H9 (cell line): ENCODE data around the gene GPR83. TPM values are rescaled to one million over a fixed set of nuclear protein-coding genes. Genes with fewer than 3 reads are reported as not detected.

Source experiments
- DNase-seq: peaks from one replicate; pipeline ENCODE4 v3.0.0-alpha.2; 2017
- H2AFZ ChIP-seq: one replicate; pipeline ENCODE4 v1.6.1; 2013; ENCODE audit warnings: mild to moderate bottlenecking, low read length, control low read depth, moderate library complexity
- H2AK5ac ChIP-seq: 2 replicates; pipeline ENCODE4 v1.6.1; 2013; ENCODE audit warnings: low read length, control low read depth, mixed read lengths; ENCODE audit not compliant: insufficient read length
- H2BK120ac ChIP-seq: one replicate; pipeline ENCODE4 v1.6.1; 2013; ENCODE audit warnings: low read depth, mild to moderate bottlenecking, low read length, control low read depth, inconsistent platforms; ENCODE audit not compliant: poor library complexity, severe bottlenecking
- H2BK12ac ChIP-seq: 2 replicates; pipeline ENCODE4 v1.6.1; 2013; ENCODE audit warnings: low read length, control low read depth, mixed read lengths, low read depth; ENCODE audit not compliant: insufficient read length
- H2BK15ac ChIP-seq: 2 replicates; pipeline ENCODE4 v1.6.1; 2013; ENCODE audit warnings: low read depth, low read length, control low read depth
- H2BK20ac ChIP-seq: one replicate; pipeline ENCODE4 v1.6.1; 2013; ENCODE audit warnings: low read depth, mild to moderate bottlenecking, low read length, control low read depth, inconsistent platforms; ENCODE audit not compliant: poor library complexity, severe bottlenecking
- H2BK5ac ChIP-seq: 2 replicates; pipeline ENCODE4 v1.6.1; 2013; ENCODE audit warnings: low read length, control low read depth, mixed read lengths; ENCODE audit not compliant: insufficient read length
- H3K14ac ChIP-seq: 2 replicates; pipeline ENCODE4 v1.6.1; 2013; ENCODE audit warnings: low read length, control low read depth; ENCODE audit not compliant: insufficient read depth
- H3K18ac ChIP-seq: 2 replicates; pipeline ENCODE4 v1.6.1; 2013; ENCODE audit warnings: low read depth, mild to moderate bottlenecking, mixed read lengths, low read length, control low read depth; ENCODE audit not compliant: insufficient read length
- H3K23ac ChIP-seq: 2 replicates; pipeline ENCODE4 v1.6.1; 2013; ENCODE audit warnings: low read length, control low read depth, mixed read lengths, low read depth; ENCODE audit not compliant: insufficient read length
- H3K23me2 ChIP-seq: 2 replicates; pipeline ENCODE4 v1.6.1; 2013; ENCODE audit warnings: low read depth, mild to moderate bottlenecking, mixed read lengths, low read length, control low read depth; ENCODE audit not compliant: insufficient read length, poor library complexity, severe bottlenecking
- H3K27ac ChIP-seq: 2 replicates; pipeline ENCODE4 v1.5.1; 2013; ENCODE audit warnings: low read length, control low read depth, mixed read lengths, low read depth; ENCODE audit not compliant: insufficient read length
- H3K27me3 ChIP-seq: 2 replicates; pipeline ENCODE4 v1.6.1; 2013; ENCODE audit warnings: low read length, control low read depth, inconsistent platforms; ENCODE audit not compliant: insufficient read depth
- H3K4ac ChIP-seq: 2 replicates; pipeline ENCODE4 v1.6.1; 2013; ENCODE audit warnings: low read depth, mild to moderate bottlenecking, control low read depth, inconsistent platforms, low read length, moderate library complexity
- H3K4me1 ChIP-seq: 2 replicates; pipeline ENCODE4 v1.6.1; 2013; ENCODE audit warnings: low read length, control low read depth, inconsistent platforms; ENCODE audit not compliant: insufficient read depth
- H3K4me2 ChIP-seq: 2 replicates; pipeline ENCODE4 v1.6.1; 2013; ENCODE audit warnings: low read length, control low read depth, mixed read lengths; ENCODE audit not compliant: insufficient read length, insufficient read depth
- H3K56ac ChIP-seq: 2 replicates; pipeline ENCODE4 v1.6.1; 2013; ENCODE audit warnings: low read depth, mild to moderate bottlenecking, mixed read lengths, low read length, control low read depth; ENCODE audit not compliant: insufficient read length
- H3K79me1 ChIP-seq: 2 replicates; pipeline ENCODE4 v1.6.1; 2013; ENCODE audit warnings: low read depth, mild to moderate bottlenecking, moderate library complexity, low read length, control low read depth, inconsistent platforms; ENCODE audit not compliant: insufficient read depth, poor library complexity, severe bottlenecking
- H3K79me2 ChIP-seq: 2 replicates; pipeline ENCODE4 v1.6.1; 2013; ENCODE audit warnings: low read length, control low read depth, inconsistent platforms; ENCODE audit not compliant: insufficient read depth
- H3K9ac ChIP-seq: 2 replicates; pipeline ENCODE4 v1.6.1; 2013; ENCODE audit warnings: low read length, control low read depth, mixed read lengths; ENCODE audit not compliant: insufficient read length; ENCODE audit errors: extremely low read depth
- H3K9me3 ChIP-seq: one replicate; pipeline ENCODE4 v1.6.1; 2013; ENCODE audit warnings: low read depth, low read length, inconsistent platforms; ENCODE audit not compliant: control insufficient read depth
- H3T11ph ChIP-seq: one replicate; pipeline ENCODE4 v1.6.1; 2013; ENCODE audit warnings: mild to moderate bottlenecking, low read length, control low read depth, inconsistent platforms
- H4K20me1 ChIP-seq: one replicate; pipeline ENCODE4 v1.6.1; 2013; ENCODE audit not compliant: control insufficient read depth, insufficient read length, insufficient read depth
- H4K5ac ChIP-seq: 2 replicates; pipeline ENCODE4 v1.6.1; 2013; ENCODE audit warnings: low read depth, mild to moderate bottlenecking, mixed read lengths, low read length, control low read depth; ENCODE audit not compliant: insufficient read length
- H4K8ac ChIP-seq: replicated peaks from 2 replicates; pipeline ENCODE4 v1.6.1; 2013; ENCODE audit warnings: low read length, control low read depth, mixed read lengths, low read depth; ENCODE audit not compliant: insufficient read length
- H4K91ac ChIP-seq: 2 replicates; pipeline ENCODE4 v1.6.1; 2013; ENCODE audit warnings: low read depth, mild to moderate bottlenecking, moderate library complexity, mixed read lengths, low read length, control low read depth; ENCODE audit not compliant: insufficient read length
- H3K27ac Mint-ChIP-seq, 3 experiments: 2 replicates in 2 of 3; 3 replicates in 1 of 3; pipeline ENCODE4 v1.8.0; 2020 to 2021; ENCODE audit warnings: mixed read lengths in 3 of 3, mild to moderate bottlenecking in 1 of 3, moderate library complexity in 1 of 3
- H3K27me3 Mint-ChIP-seq: 2 replicates; pipeline ENCODE4 v1.8.0; 2021; ENCODE audit warnings: low read depth, mild to moderate bottlenecking, moderate library complexity, mixed read lengths
- H3K36me3 Mint-ChIP-seq, 3 experiments: 2 replicates in 2 of 3; 3 replicates in 1 of 3; pipeline ENCODE4 v1.8.0; 2020 to 2021; ENCODE audit warnings: low read depth in 3 of 3, mixed read lengths in 3 of 3; ENCODE audit not compliant: insufficient read depth in 1 of 3
- H3K4me1 Mint-ChIP-seq, 2 experiments: 2 replicates each; pipeline ENCODE4 v1.8.0; 2020; ENCODE audit warnings: mixed read lengths in 2 of 2
- H3K4me3 Mint-ChIP-seq, 2 experiments: 2 replicates in 1 of 2; 3 replicates in 1 of 2; pipeline ENCODE4 v1.8.0; 2020 to 2021; ENCODE audit warnings: mild to moderate bottlenecking in 2 of 2, mixed read lengths in 2 of 2, moderate library complexity in 1 of 2
- H3K9me3 Mint-ChIP-seq, 2 experiments: 2 replicates in 1 of 2; 3 replicates in 1 of 2; pipeline ENCODE4 v1.8.0; 2020; ENCODE audit warnings: mild to moderate bottlenecking in 2 of 2, mixed read lengths in 2 of 2, moderate library complexity in 1 of 2
- WGBS: extraction: QIAGEN DNeasy Blood & Tissue Kit; methylation state at CpG from one replicate; pipeline ENCODE4 v1.1.7; 2013; ENCODE audit warnings: missing lambda C conversion rate, low lambda C conversion rate, mixed read lengths; ENCODE audit not compliant: insufficient read length; ENCODE audit errors: extremely low coverage; 5-methylcytosine and 5-hydroxymethylcytosine counted together
- total RNA-seq: library from RNA; stranded (reverse); gene quantifications from 2 replicates; pipeline ENCODE4 v1.2.1, GENCODE V29; 2021
- TF ChIP-seq, protein P1 (sequence below): fragments of 200-600 bp; sonication (generic); conservative IDR thresholded peaks from 3 replicates; pipeline ENCODE4 v1.8.0; 2021; ENCODE audit warnings: antibody characterized with exemption, mild to moderate bottlenecking

Gene GPR83
- total RNA-seq, 1 experiment from 2014 or later, result not detected

DNA sequence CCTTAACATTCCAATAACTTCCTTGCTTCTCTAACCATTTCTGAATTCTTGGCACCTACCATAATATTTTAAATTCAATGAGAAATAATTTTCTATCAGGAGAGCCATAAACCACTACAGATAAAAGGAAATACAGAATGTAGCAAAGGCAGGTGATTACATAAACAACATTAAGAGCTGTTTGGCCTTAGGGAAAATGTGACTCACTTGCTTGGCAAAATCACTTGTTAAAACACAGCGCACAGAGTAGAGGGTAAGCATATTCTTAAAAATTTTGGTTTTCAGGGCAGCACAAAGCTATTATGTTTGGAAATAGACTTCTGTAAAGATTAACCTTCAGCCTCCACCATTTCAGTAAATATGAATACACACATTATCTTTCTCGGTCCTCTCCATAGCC lies 70.4 kb downstream of the GPR83 start:
- peaks cover under 1% of the 10 kb centered on the region for H3K27me3 Mint-ChIP-seq
- no peak overlapping the region for H3K14ac ChIP-seq
- no peaks in the 10 kb centered on the region for H4K20me1 ChIP-seq
- WGBS, result no CpG with 5 or more reads among the region's 2 CpGs
- no peak overlapping the region for H3K4ac ChIP-seq
- H2BK15ac ChIP-seq, result no peak overlapping the region
- H3K9me3 Mint-ChIP-seq, result no peaks in the 10 kb centered on the region
- H2AFZ ChIP-seq, result no peak overlapping the region
- H4K8ac ChIP-seq, result no peak overlapping the region
- no peak overlapping the region for H3K4me3 Mint-ChIP-seq
- no peaks in the 10 kb centered on the region for H3K36me3 Mint-ChIP-seq
- no peak overlapping the region for H2BK5ac ChIP-seq
- no peak overlapping the region for H2BK12ac ChIP-seq
- H3K79me2 ChIP-seq, result no peaks in the 10 kb centered on the region
- no peak overlapping the region for H3K9ac ChIP-seq
- H3K9me3 ChIP-seq, result no peaks in the 10 kb centered on the region
- no peak overlapping the region for H2BK120ac ChIP-seq
- H3T11ph ChIP-seq, result no peak overlapping the region
- no peak overlapping the region for H4K91ac ChIP-seq
- H3K27ac Mint-ChIP-seq, result no peak overlapping the region
- H3K18ac ChIP-seq, result no peak overlapping the region
- no peaks in the 10 kb centered on the region for H3K79me1 ChIP-seq
- H3K4me2 ChIP-seq, result no peak overlapping the region
- H3K56ac ChIP-seq, result no peak overlapping the region
- H3K23me2 ChIP-seq, result no peaks in the 10 kb centered on the region
- DNase-seq, result no peak
- no peak overlapping the region for H3K23ac ChIP-seq
- no peak overlapping the region for H3K27ac ChIP-seq
- no peak overlapping the region for H2BK20ac ChIP-seq
- no peak overlapping the region for H2AK5ac ChIP-seq
- TF ChIP-seq, protein P1, sequence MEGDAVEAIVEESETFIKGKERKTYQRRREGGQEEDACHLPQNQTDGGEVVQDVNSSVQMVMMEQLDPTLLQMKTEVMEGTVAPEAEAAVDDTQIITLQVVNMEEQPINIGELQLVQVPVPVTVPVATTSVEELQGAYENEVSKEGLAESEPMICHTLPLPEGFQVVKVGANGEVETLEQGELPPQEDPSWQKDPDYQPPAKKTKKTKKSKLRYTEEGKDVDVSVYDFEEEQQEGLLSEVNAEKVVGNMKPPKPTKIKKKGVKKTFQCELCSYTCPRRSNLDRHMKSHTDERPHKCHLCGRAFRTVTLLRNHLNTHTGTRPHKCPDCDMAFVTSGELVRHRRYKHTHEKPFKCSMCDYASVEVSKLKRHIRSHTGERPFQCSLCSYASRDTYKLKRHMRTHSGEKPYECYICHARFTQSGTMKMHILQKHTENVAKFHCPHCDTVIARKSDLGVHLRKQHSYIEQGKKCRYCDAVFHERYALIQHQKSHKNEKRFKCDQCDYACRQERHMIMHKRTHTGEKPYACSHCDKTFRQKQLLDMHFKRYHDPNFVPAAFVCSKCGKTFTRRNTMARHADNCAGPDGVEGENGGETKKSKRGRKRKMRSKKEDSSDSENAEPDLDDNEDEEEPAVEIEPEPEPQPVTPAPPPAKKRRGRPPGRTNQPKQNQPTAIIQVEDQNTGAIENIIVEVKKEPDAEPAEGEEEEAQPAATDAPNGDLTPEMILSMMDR, result no peak
- no peaks in the 10 kb centered on the region for H3K27me3 ChIP-seq
- H3K4me1 ChIP-seq, result no peaks in the 10 kb centered on the region
- H4K5ac ChIP-seq, result no peak overlapping the region
- no peaks in the 10 kb centered on the region for H3K4me1 Mint-ChIP-seq
